HepG2 (cell line): Measurements from ENCODE around the gene PAFAH1B1. TPM values are rescaled to one million over a fixed set of nuclear protein-coding genes. Genes with fewer than 3 reads are reported as not detected.

Source experiments
- ATAC-seq: fragments of 200-7000 bp; cut with Tn5 transposase; 3 replicates; pipeline ENCODE4 v1.9.1; 2020; ENCODE audit warnings: mild to moderate bottlenecking, moderate library complexity
- BruUV-seq: library from RNA; stranded (reverse); fragments of 400-500 nt; replicated peaks from 2 replicates; lab custom pipeline; 2021; lab: Mats Ljungman, UMichigan
- CTCF ChIA-PET: fragments of 300-600 bp; formaldehyde crosslinking; extraction: SDS; loops from one replicate; lab custom pipeline; 2021; ENCODE audit warnings: low total read pairs, inconsistent platforms, low intra/inter-chr PET ratio; lab: Yijun Ruan, JAX
- POLR2A ChIA-PET: fragments of 350-600 bp; sonication (Branson Sonifier 250); formaldehyde crosslinking; loops from one replicate; lab custom pipeline; 2020; ENCODE audit warnings: antibody characterized with exemption, inconsistent platforms; lab: Yijun Ruan, JAX
- DNase-seq: peaks from one replicate; pipeline ENCODE4 v3.0.0-alpha.2; 2015; ENCODE audit warnings: low spot score
- FAIRE-seq: peaks from 3 replicates; lab custom pipeline; 2011; peaks lifted over from hg19 to GRCh38; lab: Jason Lieb, UNC
- H2AFZ ChIP-seq: one replicate; pipeline ENCODE4 v1.6.1; 2011; ENCODE audit warnings: low read length, inconsistent platforms
- H3K27ac ChIP-seq: fragments of 300-600 bp; 3 replicates; pipeline ENCODE4 v1.8.0; 2011; ENCODE audit warnings: mixed run types, mild to moderate bottlenecking, mixed read lengths, low read length, inconsistent platforms; ENCODE audit not compliant: insufficient read depth; ENCODE audit errors: extremely low read length
- H3K27me3 ChIP-seq, 2 experiments: fragments of 200-600 bp in 1 of 2; 2 replicates in 1 of 2; 3 replicates in 1 of 2; pipeline versions ENCODE4 v1.6.0 to v1.8.0; 2011; ENCODE audit warnings: low read length in 2 of 2, mild to moderate bottlenecking in 2 of 2, moderate library complexity in 2 of 2, inconsistent platforms in 1 of 2; ENCODE audit not compliant: insufficient read depth in 2 of 2, control insufficient read depth in 1 of 2
- H3K36me3 ChIP-seq, 2 experiments: fragments of 200-600 bp in 1 of 2; replicated peaks in 1 of 2; 2 replicates in 1 of 2; 3 replicates in 1 of 2; pipeline versions ENCODE4 v1.5.1 to v1.8.0; 2011; ENCODE audit warnings: low read length in 2 of 2, inconsistent platforms in 1 of 2; ENCODE audit not compliant: insufficient read depth in 2 of 2, control insufficient read depth in 1 of 2
- H3K4me1 ChIP-seq: 2 replicates; pipeline ENCODE4 v1.5.1; 2012; ENCODE audit warnings: low read length, inconsistent platforms; ENCODE audit not compliant: insufficient read depth
- H3K4me2 ChIP-seq: 2 replicates; pipeline ENCODE4 v1.6.0; 2011; ENCODE audit warnings: low read depth, low read length, inconsistent platforms
- H3K4me3 ChIP-seq, 3 experiments: fragments of 200-600 bp in 1 of 3; sonication (generic), shearing (Covaris generic) in 1 of 3; replicated peaks in 1 of 3; 2 replicates each; pipeline ENCODE4 v1.5.1; 2011 to 2016; ENCODE audit warnings: low read length in 3 of 3, inconsistent platforms in 2 of 3, low read depth in 2 of 3, mild to moderate bottlenecking in 2 of 3, control low read depth in 1 of 3, mixed read lengths in 1 of 3; ENCODE audit not compliant: insufficient read depth in 1 of 3
- H3K79me2 ChIP-seq: one replicate; pipeline ENCODE4 v1.6.1; 2011; ENCODE audit warnings: low read length, inconsistent platforms; ENCODE audit not compliant: insufficient read depth
- H3K9ac ChIP-seq: 2 replicates; pipeline ENCODE4 v1.6.0; 2011; ENCODE audit warnings: mild to moderate bottlenecking, low read depth, low read length, inconsistent platforms; ENCODE audit not compliant: insufficient read depth
- H3K9me3 ChIP-seq: 2 replicates; pipeline ENCODE4 v1.5.1; 2012; ENCODE audit warnings: mild to moderate bottlenecking, low read length
- H4K20me1 ChIP-seq: 2 replicates; pipeline ENCODE4 v1.6.0; 2011; ENCODE audit warnings: inconsistent platforms, mild to moderate bottlenecking, low read length, moderate library complexity; ENCODE audit not compliant: insufficient read depth
- AGO2 ChIP-seq: fragments of 200-400 bp; formaldehyde crosslinking; optimal IDR thresholded peaks from 2 replicates; pipeline ENCODE3; 2017; ENCODE audit warnings: mild to moderate bottlenecking, low read depth, low read length, moderate library complexity
- CSRNP2 ChIP-seq: sonication (generic); formaldehyde crosslinking; conservative IDR thresholded peaks from 2 replicates; pipeline ENCODE4 v1.8.0; 2022; ENCODE audit warnings: low read depth, missing genetic modification reagents
- ELF1 ChIP-seq: sonication (generic); formaldehyde crosslinking; IDR thresholded peaks from 2 replicates; pipeline ENCODE4 v1.4.0; 2020; ENCODE audit warnings: missing genetic modification reagents
- ELF4 ChIP-seq: sonication (generic); formaldehyde crosslinking; IDR thresholded peaks from 2 replicates; pipeline ENCODE4 v1.5.0; 2020; ENCODE audit warnings: missing genetic modification reagents, mild to moderate bottlenecking, moderate library complexity, borderline replicate concordance
- HNRNPL ChIP-seq: fragments of 200-400 bp; formaldehyde crosslinking; IDR thresholded peaks from 2 replicates; pipeline ENCODE4 v1.6.1; 2017; ENCODE audit warnings: mild to moderate bottlenecking, low read depth, low read length
- NFE2 ChIP-seq: sonication (generic); formaldehyde crosslinking; IDR thresholded peaks from 2 replicates; pipeline ENCODE4 v1.4.0; 2020; ENCODE audit warnings: missing genetic modification reagents
- NFYB ChIP-seq: sonication (generic); formaldehyde crosslinking; IDR thresholded peaks from 2 replicates; pipeline ENCODE4 v1.4.0; 2020; ENCODE audit warnings: missing genetic modification reagents
- THAP9 ChIP-seq: sonication (generic); formaldehyde crosslinking; IDR thresholded peaks from 2 replicates; pipeline ENCODE4; 2020; ENCODE audit warnings: missing genetic modification reagents, mild to moderate bottlenecking, borderline replicate concordance
- ZNF20 ChIP-seq: sonication (generic); formaldehyde crosslinking; IDR thresholded peaks from 2 replicates; pipeline ENCODE4 v1.4.0; 2020; ENCODE audit warnings: mild to moderate bottlenecking, moderate library complexity, missing genetic modification reagents
- ZNF367 ChIP-seq: sonication (generic); formaldehyde crosslinking; IDR thresholded peaks from 2 replicates; pipeline ENCODE4 v1.4.0; 2020; ENCODE audit warnings: missing genetic modification reagents, borderline replicate concordance
- ZNF550 ChIP-seq: sonication (generic); formaldehyde crosslinking; IDR thresholded peaks from 2 replicates; pipeline ENCODE4 v1.4.0; 2020; ENCODE audit warnings: mild to moderate bottlenecking, missing genetic modification reagents, borderline replicate concordance
- ZNF784 ChIP-seq: sonication (generic); formaldehyde crosslinking; IDR thresholded peaks from 2 replicates; pipeline ENCODE4 v1.5.1; 2020; ENCODE audit warnings: missing genetic modification reagents, mild to moderate bottlenecking, borderline replicate concordance
- ZSCAN25 ChIP-seq: sonication (generic); formaldehyde crosslinking; IDR thresholded peaks from 2 replicates; pipeline ENCODE4 v1.8.0; 2022; ENCODE audit warnings: mild to moderate bottlenecking, missing genetic modification reagents
- WGBS: methylation state at CpG from one replicate; pipeline ENCODE4 v1.1.6; 2017; ENCODE audit warnings: low lambda C conversion rate; 5-methylcytosine and 5-hydroxymethylcytosine counted together
- in situ Hi-C: cut with HindIII; loops from 2 replicates; pipeline ENCODE4 v1.10.0; 2017; ENCODE audit warnings: low pct_unique_long_range_greater_than_20kb; ENCODE audit not compliant: extremely low pct_ligation_motif_present
- intact Hi-C: fragments of 100-400 bp; cut with micrococcal nuclease; formaldehyde crosslinking; loops from one replicate; pipeline ENCODE4 v1.10.0; 2022; ENCODE audit not compliant: unreplicated experiment
- polyA plus RNA-seq, 8 experiments: library from polyadenylated mRNA; depleted of rRNA in 3 of 8; stranded (reverse) in 7 of 8; unstranded in 1 of 8; fragments of >200 nt; fragmentation: Illumina TruSeq in 4 of 8; extraction: Trizol in 4 of 8; gene quantifications; 2 replicates each; pipeline versions ENCODE4 v1.2.1 to v1.2.3, GENCODE V29; 2011 to 2016; ENCODE audit warnings: low read depth in 4 of 8, missing spikeins in 1 of 8, mixed read lengths in 1 of 8; ENCODE audit not compliant: insufficient read depth in 1 of 8
- total RNA-seq, 5 experiments: library from RNA; depleted of rRNA; stranded (reverse); fragments of >200 nt; fragmentation: Illumina TruSeq; extraction: Trizol; gene quantifications; 2 replicates each; pipeline ENCODE4 v1.2.3, GENCODE V29; 2016; ENCODE audit warnings: low read depth in 1 of 5

Gene PAFAH1B1
- total and polyA plus RNA-seq, 2 of the 13 experiments (the other 11 are each of a cell fraction or from before 2014, with no cell fraction given): 46.0 to 64.9 TPM

GRCh38 chr17:2545393-2545792, 48.1 kb upstream of the PAFAH1B1 start (continued):
- TF ChIP-seq THAP9 (no peak), AGO2 (no peak), ZSCAN25 (CRISPR knock-in tag) (no peak), ZNF367 (CRISPR knock-in tag) (no peak), HNRNPL (0 out of 2 replicates have a peak, but pooled peaks have one; percentile 70), ELF1 (CRISPR knock-in tag) (no peak), NFE2 (no peak)

GRCh38 chr17:2547176-2547575, 46.3 kb upstream of the PAFAH1B1 start:
- intact Hi-C loops: no loop called here
- 30% methylated on average over 9 of the region's 9 CpGs for WGBS
- TF ChIP-seq CSRNP2 (CRISPR knock-in tag) (no peak), ELF4 (no peak), ZNF784 (CRISPR knock-in tag) (no peak), ZNF20 (CRISPR knock-in tag) (no peak), NFYB (no peak), ZNF550 (CRISPR knock-in tag) (no peak)
- no peaks in the 10 kb centered on the region for H3K36me3 ChIP-seq
- CTCF ChIA-PET: no interaction called here
- no peak overlapping the region for H3K4me3 ChIP-seq
- H3K79me2 ChIP-seq: no peaks in the 10 kb centered on the region
- peaks cover 0 to 14% of the 10 kb centered on the region in 2 experiments; a peak in 3 of 5 replicates for H3K27me3 ChIP-seq
- H3K4me1 ChIP-seq: peaks cover 46% of the 10 kb centered on the region
- POLR2A ChIA-PET: interaction anchor here (1.7 kb wide), 1 partner anchor 36 kb away, joined by 5 read pairs; the partner anchor contains the start of gene METTL16
- H3K4me2 ChIP-seq: peak overlapping the region; percentile 59
- in situ Hi-C loops: no loop called here
- no peak overlapping the region for H2AFZ ChIP-seq
- ATAC-seq (peak; percentile 47; the same call in 2 of the 3 replicates), FAIRE-seq (no peak), DNase-seq (peak; percentile 38)
- no peaks in the 10 kb centered on the region for H3K9me3 ChIP-seq
- H3K27ac ChIP-seq: no peak overlapping the region
- no TSS peak for BruUV-seq
- no peak overlapping the region for H3K9ac ChIP-seq
- no peaks in the 10 kb centered on the region for H4K20me1 ChIP-seq
